ENCODE results near the gene ATP1B1. TPM values are rescaled to one million over a fixed set of nuclear protein-coding genes. Genes with fewer than 3 reads are reported as not detected.

ATP1B1 gene
- 7.6 and 11.5 TPM in 2 replicates for total RNA-seq

DNA sequence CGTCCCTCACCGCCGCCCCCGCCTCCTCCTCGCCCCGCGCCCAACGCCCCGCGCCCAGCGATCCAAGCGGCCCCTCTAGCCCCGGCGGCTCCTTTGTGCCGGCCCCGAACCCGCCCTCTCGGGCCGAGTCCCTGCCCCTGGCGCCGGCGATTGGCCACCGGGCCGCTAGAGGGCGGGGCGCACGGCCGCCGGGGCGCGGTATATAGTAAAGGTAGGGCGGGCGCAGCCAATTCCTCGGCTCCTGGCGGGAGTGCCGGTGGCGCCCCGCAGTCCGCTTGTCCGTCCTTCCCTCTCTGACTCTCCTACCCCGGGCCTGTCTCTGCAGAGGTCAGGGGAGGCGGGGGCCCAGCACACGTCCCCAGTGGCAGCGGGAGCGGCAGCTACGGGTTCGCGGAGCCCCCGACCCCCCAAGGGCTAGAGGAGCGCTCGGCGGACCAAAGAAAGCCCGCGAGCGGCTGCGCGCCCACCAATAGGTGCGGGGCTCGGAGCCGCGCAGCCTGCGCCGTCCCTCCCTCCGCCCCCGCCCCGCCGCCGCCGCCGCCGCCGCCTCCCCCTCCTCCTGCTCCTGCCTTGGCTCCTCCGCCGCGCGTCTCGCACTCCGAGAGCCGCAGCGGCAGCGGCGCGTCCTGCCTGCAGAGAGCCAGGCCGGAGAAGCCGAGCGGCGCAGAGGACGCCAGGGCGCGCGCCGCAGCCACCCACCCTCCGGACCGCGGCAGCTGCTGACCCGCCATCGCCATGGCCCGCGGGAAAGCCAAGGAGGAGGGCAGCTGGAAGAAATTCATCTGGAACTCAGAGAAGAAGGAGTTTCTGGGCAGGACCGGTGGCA, at the start of gene ATP1B1:
Gene ATP1B1, plus strand, starts transcription at position 596 of the 826 bp plus-strand sequence. Its CDS starts 140 bp downstream, at position 736.

All from smooth muscle cell of trachea (primary cell).